DMS79 (cell line): ENCODE results near the gene ARGLU1.
A peak's percentile ranks its signal among the peaks of the same experiment; 100 is the strongest.

ENCODE experiments used
- DNase-seq: peaks from one replicate; lab custom pipeline; 2025; lab: John Stamatoyannopoulos, UW

ARGLU1 gene

GRCh38 chr13:106587787-106588186 is 19.9 kb upstream of the ARGLU1 start:
- no peak for DNase-seq

- no peak for DNase-seq
Observed at GRCh38 chr13:106586648-106587166, 18.8 kb upstream of the ARGLU1 start.

GRCh38 chr13:106581225-106581624 is 13.3 kb upstream of the ARGLU1 start:
- no peak for DNase-seq

- no peak for DNase-seq
Observed at GRCh38 chr13:106575896-106576295, 8.0 kb upstream of the ARGLU1 start.

GRCh38 chr13:106573868-106574267 is 5.9 kb upstream of the ARGLU1 start:
- DNase-seq: no peak

GRCh38 chr13:106573284-106573846 is 5.4 kb upstream of the ARGLU1 start:
- DNase-seq: no peak

- DNase-seq: no peak
Observed at GRCh38 chr13:106570299-106570852, 2.4 kb upstream of the ARGLU1 start.

- DNase-seq: no peak
Observed at GRCh38 chr13:106569233-106570095, 1.5 kb upstream of the ARGLU1 start.

GRCh38 chr13:106568299-106569003 is 514 bp upstream of the ARGLU1 start:
- DNase-seq: no peak

- DNase-seq: peak; percentile 49
Observed at GRCh38 chr13:106566641-106567473, 1.1 kb downstream of the ARGLU1 start.

- DNase-seq: no peak
Observed at GRCh38 chr13:106565127-106565775, 2.7 kb downstream of the ARGLU1 start.

- DNase-seq: no peak
Observed at GRCh38 chr13:106562301-106562700, 5.6 kb downstream of the ARGLU1 start.

- no peak for DNase-seq
Observed at GRCh38 chr13:106561551-106562170, 6.3 kb downstream of the ARGLU1 start.

GRCh38 chr13:106560821-106561220 is 7.1 kb downstream of the ARGLU1 start:
- no peak for DNase-seq

- no peak for DNase-seq
Observed at GRCh38 chr13:106558527-106558926, 9.4 kb downstream of the ARGLU1 start.

- no peak for DNase-seq
Observed at GRCh38 chr13:106555631-106556328, 12.2 kb downstream of the ARGLU1 start.

- DNase-seq: no peak
Observed at GRCh38 chr13:106551751-106552150, 16.2 kb downstream of the ARGLU1 start.

- DNase-seq: no peak
Observed at GRCh38 chr13:106551350-106551749, 16.6 kb downstream of the ARGLU1 start.

GRCh38 chr13:106550570-106551135 is 17.3 kb downstream of the ARGLU1 start:
- no peak for DNase-seq
